ENCODE data around the gene PPM1H.

GRCh38 chr12:62891805-62892549 is 43.0 kb downstream of the PPM1H start:
- TF ChIP-seq POLR2A (IDR thresholded peaks at IDR 0.05) (no peak), CTCF (IDR thresholded peaks at IDR 0.05) (no peak)
